ENCODE data around the gene MTHFSD. TPM values are rescaled to one million over a fixed set of nuclear protein-coding genes. Genes with fewer than 3 reads are reported as not detected.

The MTHFSD gene
- total RNA-seq, 1 experiment from 2014 or later = 15.7 TPM

- ChIA-PET CTCF (no interaction called here), POLR2A (no interaction called here)
- H3K36me3 Mint-ChIP-seq = peaks cover 23% of the 10 kb centered on the region
- no peak overlapping the region for H3K4me3 Mint-ChIP-seq
- no peaks in the 10 kb centered on the region for H3K9me3 Mint-ChIP-seq
- DNase-seq (ENCODE audit: low spot score) = no peak
- H3K4me1 Mint-ChIP-seq = no peaks in the 10 kb centered on the region
- no peak overlapping the region for H3K27ac Mint-ChIP-seq
- ATAC-seq = no peak
- TF ChIP-seq, protein P1, sequence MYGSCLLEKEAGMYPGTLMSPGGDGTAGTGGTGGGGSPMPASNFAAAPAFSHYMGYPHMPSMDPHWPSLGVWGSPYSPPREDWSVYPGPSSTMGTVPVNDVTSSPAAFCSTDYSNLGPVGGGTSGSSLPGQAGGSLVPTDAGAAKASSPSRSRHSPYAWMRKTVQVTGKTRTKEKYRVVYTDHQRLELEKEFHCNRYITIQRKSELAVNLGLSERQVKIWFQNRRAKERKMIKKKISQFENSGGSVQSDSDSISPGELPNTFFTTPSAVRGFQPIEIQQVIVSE (CRISPR knock-in tag; IDR thresholded peaks at IDR 0.05; ENCODE audit: borderline replicate concordance) = no peak
- TF ChIP-seq CBFB (CRISPR knock-in tag; IDR thresholded peaks at IDR 0.05; ENCODE audit: low read depth) (no peak), MXD4 (CRISPR knock-in tag; IDR thresholded peaks at IDR 0.05; ENCODE audit: borderline replicate concordance) (no peak)
- TF ChIP-seq, protein P2, sequence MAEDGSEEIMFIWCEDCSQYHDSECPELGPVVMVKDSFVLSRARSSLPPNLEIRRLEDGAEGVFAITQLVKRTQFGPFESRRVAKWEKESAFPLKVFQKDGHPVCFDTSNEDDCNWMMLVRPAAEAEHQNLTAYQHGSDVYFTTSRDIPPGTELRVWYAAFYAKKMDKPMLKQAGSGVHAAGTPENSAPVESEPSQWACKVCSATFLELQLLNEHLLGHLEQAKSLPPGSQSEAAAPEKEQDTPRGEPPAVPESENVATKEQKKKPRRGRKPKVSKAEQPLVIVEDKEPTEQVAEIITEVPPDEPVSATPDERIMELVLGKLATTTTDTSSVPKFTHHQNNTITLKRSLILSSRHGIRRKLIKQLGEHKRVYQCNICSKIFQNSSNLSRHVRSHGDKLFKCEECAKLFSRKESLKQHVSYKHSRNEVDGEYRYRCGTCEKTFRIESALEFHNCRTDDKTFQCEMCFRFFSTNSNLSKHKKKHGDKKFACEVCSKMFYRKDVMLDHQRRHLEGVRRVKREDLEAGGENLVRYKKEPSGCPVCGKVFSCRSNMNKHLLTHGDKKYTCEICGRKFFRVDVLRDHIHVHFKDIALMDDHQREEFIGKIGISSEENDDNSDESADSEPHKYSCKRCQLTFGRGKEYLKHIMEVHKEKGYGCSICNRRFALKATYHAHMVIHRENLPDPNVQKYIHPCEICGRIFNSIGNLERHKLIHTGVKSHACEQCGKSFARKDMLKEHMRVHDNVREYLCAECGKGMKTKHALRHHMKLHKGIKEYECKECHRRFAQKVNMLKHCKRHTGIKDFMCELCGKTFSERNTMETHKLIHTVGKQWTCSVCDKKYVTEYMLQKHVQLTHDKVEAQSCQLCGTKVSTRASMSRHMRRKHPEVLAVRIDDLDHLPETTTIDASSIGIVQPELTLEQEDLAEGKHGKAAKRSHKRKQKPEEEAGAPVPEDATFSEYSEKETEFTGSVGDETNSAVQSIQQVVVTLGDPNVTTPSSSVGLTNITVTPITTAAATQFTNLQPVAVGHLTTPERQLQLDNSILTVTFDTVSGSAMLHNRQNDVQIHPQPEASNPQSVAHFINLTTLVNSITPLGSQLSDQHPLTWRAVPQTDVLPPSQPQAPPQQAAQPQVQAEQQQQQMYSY (CRISPR knock-in tag; IDR thresholded peaks at IDR 0.05) = no peak
- H3K27me3 Mint-ChIP-seq (ENCODE audit: low read depth) = no peaks in the 10 kb centered on the region
These were observed 18.4 kb downstream of the MTHFSD start for GRCh38 chr16:86536621-86537020.

GRCh38 chr16:86534779-86535615 lies 20.0 kb downstream of the MTHFSD start:
- POLR2A ChIA-PET = no interaction called here

More at GRCh38 chr16:86534779-86535615, 20.0 kb downstream of the MTHFSD start:
- CTCF ChIA-PET = no interaction called here
- H3K27ac Mint-ChIP-seq = no peak overlapping the region
- DNase-seq (ENCODE audit: low spot score) (no peak), ATAC-seq (no peak)
- peaks cover 11% of the 10 kb centered on the region for H3K36me3 Mint-ChIP-seq
- no peaks in the 10 kb centered on the region for H3K4me1 Mint-ChIP-seq
- H3K4me3 Mint-ChIP-seq = no peak overlapping the region
- no peaks in the 10 kb centered on the region for H3K27me3 Mint-ChIP-seq (ENCODE audit: low read depth)
- TF ChIP-seq USF2 (CRISPR knock-in tag; IDR thresholded peaks at IDR 0.05) (no peak), NR2C2 (CRISPR knock-in tag; IDR thresholded peaks at IDR 0.05) (no peak), MXD4 (CRISPR knock-in tag; IDR thresholded peaks at IDR 0.05; ENCODE audit: borderline replicate concordance) (no peak), ELF4 (CRISPR knock-in tag; IDR thresholded peaks at IDR 0.05; ENCODE audit: low read depth) (no peak), SMAD4 (CRISPR knock-in tag; IDR thresholded peaks at IDR 0.05) (no peak), FOXK1 (CRISPR knock-in tag; IDR thresholded peaks at IDR 0.05) (no peak), NR1H2 (CRISPR knock-in tag; IDR thresholded peaks at IDR 0.05) (no peak), ZNF396 (CRISPR knock-in tag; IDR thresholded peaks at IDR 0.05; ENCODE audit: borderline replicate concordance) (no peak)
- TF ChIP-seq, protein P3, sequence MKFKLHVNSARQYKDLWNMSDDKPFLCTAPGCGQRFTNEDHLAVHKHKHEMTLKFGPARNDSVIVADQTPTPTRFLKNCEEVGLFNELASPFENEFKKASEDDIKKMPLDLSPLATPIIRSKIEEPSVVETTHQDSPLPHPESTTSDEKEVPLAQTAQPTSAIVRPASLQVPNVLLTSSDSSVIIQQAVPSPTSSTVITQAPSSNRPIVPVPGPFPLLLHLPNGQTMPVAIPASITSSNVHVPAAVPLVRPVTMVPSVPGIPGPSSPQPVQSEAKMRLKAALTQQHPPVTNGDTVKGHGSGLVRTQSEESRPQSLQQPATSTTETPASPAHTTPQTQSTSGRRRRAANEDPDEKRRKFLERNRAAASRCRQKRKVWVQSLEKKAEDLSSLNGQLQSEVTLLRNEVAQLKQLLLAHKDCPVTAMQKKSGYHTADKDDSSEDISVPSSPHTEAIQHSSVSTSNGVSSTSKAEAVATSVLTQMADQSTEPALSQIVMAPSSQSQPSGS (CRISPR knock-in tag; IDR thresholded peaks at IDR 0.05; ENCODE audit: borderline replicate concordance, low read depth) = no peak
- TF ChIP-seq, protein P4, sequence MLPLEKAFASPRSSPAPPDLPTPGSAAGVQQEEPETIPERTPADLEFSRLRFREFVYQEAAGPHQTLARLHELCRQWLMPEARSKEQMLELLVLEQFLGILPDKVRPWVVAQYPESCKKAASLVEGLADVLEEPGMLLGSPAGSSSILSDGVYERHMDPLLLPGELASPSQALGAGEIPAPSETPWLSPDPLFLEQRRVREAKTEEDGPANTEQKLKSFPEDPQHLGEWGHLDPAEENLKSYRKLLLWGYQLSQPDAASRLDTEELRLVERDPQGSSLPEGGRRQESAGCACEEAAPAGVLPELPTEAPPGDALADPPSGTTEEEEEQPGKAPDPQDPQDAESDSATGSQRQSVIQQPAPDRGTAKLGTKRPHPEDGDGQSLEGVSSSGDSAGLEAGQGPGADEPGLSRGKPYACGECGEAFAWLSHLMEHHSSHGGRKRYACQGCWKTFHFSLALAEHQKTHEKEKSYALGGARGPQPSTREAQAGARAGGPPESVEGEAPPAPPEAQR (CRISPR knock-in tag; IDR thresholded peaks at IDR 0.05) = no peak
- TF ChIP-seq, protein P5, sequence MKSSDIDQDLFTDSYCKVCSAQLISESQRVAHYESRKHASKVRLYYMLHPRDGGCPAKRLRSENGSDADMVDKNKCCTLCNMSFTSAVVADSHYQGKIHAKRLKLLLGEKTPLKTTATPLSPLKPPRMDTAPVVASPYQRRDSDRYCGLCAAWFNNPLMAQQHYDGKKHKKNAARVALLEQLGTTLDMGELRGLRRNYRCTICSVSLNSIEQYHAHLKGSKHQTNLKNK (CRISPR knock-in tag; IDR thresholded peaks at IDR 0.05) = no peak
- H3K9me3 Mint-ChIP-seq = no peaks in the 10 kb centered on the region

Measured in WTC11 (cell line).